ENCODE results near the gene TMEM140. TPM values are rescaled to one million over a fixed set of nuclear protein-coding genes. Genes with fewer than 3 reads are reported as not detected.
A peak's percentile ranks its signal among the peaks of the same experiment; 100 is the strongest.
"Not testable (repeated sequence)": the region's sequence is repeated elsewhere in the genome, so short reads cannot be mapped to it uniquely, and the experiment has no call there.

Gene TMEM140
- polyA plus RNA-seq, 2 donors, result 1.3 to 1.9 TPM

GRCh38 chr7:135124631-135125030 lies 23.2 kb upstream of the TMEM140 start:
- not testable (repeated sequence) for H3K36me3 ChIP-seq (ENCODE audit: control insufficient read depth in 2 of 2, insufficient read depth in 2 of 2, low read length in 1 of 2); H3K4me1 ChIP-seq (ENCODE audit: control insufficient read depth in 2 of 2, insufficient read depth in 2 of 2, low read length in 1 of 2); H3K4me3 ChIP-seq (ENCODE audit: low read depth in 1 of 2, low read length in 2 of 2); H3K27me3 ChIP-seq (ENCODE audit: control insufficient read depth in 1 of 2, insufficient read depth in 2 of 2, low read length in 2 of 2); H3K9me3 ChIP-seq (ENCODE audit: control insufficient read depth in 2 of 2, insufficient read depth in 1 of 2, low read depth in 1 of 2, low read length in 1 of 2); H3K27ac ChIP-seq (ENCODE audit: low read depth in 2 of 2, low read length in 1 of 2)
- 83 to 86% methylated on average over 3 of the region's 3 CpGs for WGBS, 2 donors

- no peaks in the 10 kb centered on the region for H3K4me1 ChIP-seq (ENCODE audit: control insufficient read depth in 2 of 2, insufficient read depth in 2 of 2, low read length in 1 of 2)
- H3K9me3 ChIP-seq (ENCODE audit: control insufficient read depth in 2 of 2, insufficient read depth in 1 of 2, low read depth in 1 of 2, low read length in 1 of 2), result no peaks in the 10 kb centered on the region
- H3K4me3 ChIP-seq (ENCODE audit: low read depth in 1 of 2, low read length in 2 of 2), result no peak overlapping the region
- H3K36me3 ChIP-seq (ENCODE audit: control insufficient read depth in 2 of 2, insufficient read depth in 2 of 2, low read length in 1 of 2), result no peaks in the 10 kb centered on the region
- WGBS, 2 donors, result 88 to 100% methylated on average over 1 of the region's 1 CpG
- no peak overlapping the region for H3K27ac ChIP-seq (ENCODE audit: low read depth in 2 of 2, low read length in 1 of 2)
- H3K27me3 ChIP-seq (ENCODE audit: control insufficient read depth in 1 of 2, insufficient read depth in 2 of 2, low read length in 2 of 2), result no peaks in the 10 kb centered on the region
Measured at GRCh38 chr7:135128931-135129330, 18.9 kb upstream of the TMEM140 start.

- no peaks in the 10 kb centered on the region for H3K9me3 ChIP-seq (ENCODE audit: control insufficient read depth in 2 of 2, insufficient read depth in 1 of 2, low read depth in 1 of 2, low read length in 1 of 2)
- H3K4me1 ChIP-seq (ENCODE audit: control insufficient read depth in 2 of 2, insufficient read depth in 2 of 2, low read length in 1 of 2), result no peaks in the 10 kb centered on the region
- no peak overlapping the region for H3K4me3 ChIP-seq (ENCODE audit: low read depth in 1 of 2, low read length in 2 of 2)
- H3K36me3 ChIP-seq (ENCODE audit: control insufficient read depth in 2 of 2, insufficient read depth in 2 of 2, low read length in 1 of 2), result no peaks in the 10 kb centered on the region
- H3K27me3 ChIP-seq (ENCODE audit: control insufficient read depth in 1 of 2, insufficient read depth in 2 of 2, low read length in 2 of 2), result no peaks in the 10 kb centered on the region
- H3K27ac ChIP-seq (ENCODE audit: low read depth in 2 of 2, low read length in 1 of 2), result no peak overlapping the region
Measured at GRCh38 chr7:135129579-135129978, 18.3 kb upstream of the TMEM140 start.

- no peak overlapping the region for H3K27ac ChIP-seq (ENCODE audit: low read depth in 2 of 2, low read length in 1 of 2)
- 81 to 90% methylated on average over 3 of the region's 3 CpGs for WGBS, 2 donors
- no peak overlapping the region for H3K4me3 ChIP-seq (ENCODE audit: low read depth in 1 of 2, low read length in 2 of 2)
- H3K27me3 ChIP-seq (ENCODE audit: control insufficient read depth in 1 of 2, insufficient read depth in 2 of 2, low read length in 2 of 2), result no peaks in the 10 kb centered on the region
- no peaks in the 10 kb centered on the region for H3K9me3 ChIP-seq (ENCODE audit: control insufficient read depth in 2 of 2, insufficient read depth in 1 of 2, low read depth in 1 of 2, low read length in 1 of 2)
- peaks cover 0 to 3% of the 10 kb centered on the region in 2 donors for H3K36me3 ChIP-seq (ENCODE audit: control insufficient read depth in 2 of 2, insufficient read depth in 2 of 2, low read length in 1 of 2)
- no peaks in the 10 kb centered on the region for H3K4me1 ChIP-seq (ENCODE audit: control insufficient read depth in 2 of 2, insufficient read depth in 2 of 2, low read length in 1 of 2)
Measured at GRCh38 chr7:135143885-135144668, 3.8 kb upstream of the TMEM140 start.

- Histone ChIP-seq H3K27me3 (ENCODE audit: control insufficient read depth in 1 of 2, insufficient read depth in 2 of 2, low read length in 2 of 2) (no peaks in the 10 kb centered on the region), H3K36me3 (ENCODE audit: control insufficient read depth in 2 of 2, insufficient read depth in 2 of 2, low read length in 1 of 2) (peaks cover 0 to 3% of the 10 kb centered on the region in 2 donors), H3K9me3 (ENCODE audit: control insufficient read depth in 2 of 2, insufficient read depth in 1 of 2, low read depth in 1 of 2, low read length in 1 of 2) (no peaks in the 10 kb centered on the region), H3K4me1 (ENCODE audit: control insufficient read depth in 2 of 2, insufficient read depth in 2 of 2, low read length in 1 of 2) (no peaks in the 10 kb centered on the region), H3K4me3 (ENCODE audit: low read depth in 1 of 2, low read length in 2 of 2) (peak overlapping the region in 1 of 2 donors; percentile 49), H3K27ac (ENCODE audit: low read depth in 2 of 2, low read length in 1 of 2) (peak overlapping the region; percentile 87 to 90)
- 12 to 13% methylated on average over 6 of the region's 6 CpGs for WGBS, 2 donors
Measured at GRCh38 chr7:135147341-135147898, 452 bp upstream of the TMEM140 start.

GRCh38 chr7:135150072-135150782 lies 2.4 kb downstream of the TMEM140 start:
- 70 to 75% methylated on average over 8 of the region's 8 CpGs for WGBS, 2 donors
- Histone ChIP-seq H3K9me3 (ENCODE audit: control insufficient read depth in 2 of 2, insufficient read depth in 1 of 2, low read depth in 1 of 2, low read length in 1 of 2) (no peaks in the 10 kb centered on the region), H3K4me1 (ENCODE audit: control insufficient read depth in 2 of 2, insufficient read depth in 2 of 2, low read length in 1 of 2) (no peaks in the 10 kb centered on the region), H3K27me3 (ENCODE audit: control insufficient read depth in 1 of 2, insufficient read depth in 2 of 2, low read length in 2 of 2) (no peaks in the 10 kb centered on the region), H3K27ac (ENCODE audit: low read depth in 2 of 2, low read length in 1 of 2) (peak overlapping the region in 1 of 2 donors; percentile 55), H3K36me3 (ENCODE audit: control insufficient read depth in 2 of 2, insufficient read depth in 2 of 2, low read length in 1 of 2) (no peaks in the 10 kb centered on the region), H3K4me3 (ENCODE audit: low read depth in 1 of 2, low read length in 2 of 2) (no peak overlapping the region)

- Histone ChIP-seq H3K36me3 (ENCODE audit: control insufficient read depth in 2 of 2, insufficient read depth in 2 of 2, low read length in 1 of 2) (no peaks in the 10 kb centered on the region), H3K4me1 (ENCODE audit: control insufficient read depth in 2 of 2, insufficient read depth in 2 of 2, low read length in 1 of 2) (no peaks in the 10 kb centered on the region), H3K27ac (ENCODE audit: low read depth in 2 of 2, low read length in 1 of 2) (no peak overlapping the region), H3K27me3 (ENCODE audit: control insufficient read depth in 1 of 2, insufficient read depth in 2 of 2, low read length in 2 of 2) (no peaks in the 10 kb centered on the region), H3K9me3 (ENCODE audit: control insufficient read depth in 2 of 2, insufficient read depth in 1 of 2, low read depth in 1 of 2, low read length in 1 of 2) (peaks cover 0 to 3% of the 10 kb centered on the region in 2 donors), H3K4me3 (ENCODE audit: low read depth in 1 of 2, low read length in 2 of 2) (no peak overlapping the region)
- 81 to 88% methylated on average over 2 of the region's 2 CpGs for WGBS, 2 donors
Measured at GRCh38 chr7:135151132-135151531, 3.3 kb downstream of the TMEM140 start.

- Histone ChIP-seq H3K36me3 (ENCODE audit: control insufficient read depth in 2 of 2, insufficient read depth in 2 of 2, low read length in 1 of 2) (no peaks in the 10 kb centered on the region), H3K27ac (ENCODE audit: low read depth in 2 of 2, low read length in 1 of 2) (no peak overlapping the region), H3K4me1 (ENCODE audit: control insufficient read depth in 2 of 2, insufficient read depth in 2 of 2, low read length in 1 of 2) (no peaks in the 10 kb centered on the region), H3K4me3 (ENCODE audit: low read depth in 1 of 2, low read length in 2 of 2) (no peak overlapping the region), H3K27me3 (ENCODE audit: control insufficient read depth in 1 of 2, insufficient read depth in 2 of 2, low read length in 2 of 2) (no peaks in the 10 kb centered on the region), H3K9me3 (ENCODE audit: control insufficient read depth in 2 of 2, insufficient read depth in 1 of 2, low read depth in 1 of 2, low read length in 1 of 2) (peaks cover 0 to 3% of the 10 kb centered on the region in 2 donors)
- WGBS, 2 donors, result 75 to 78% methylated on average over 6 of the region's 6 CpGs
Measured at GRCh38 chr7:135151533-135151932, 3.7 kb downstream of the TMEM140 start.

GRCh38 chr7:135152442-135152841 lies 4.6 kb downstream of the TMEM140 start:
- H3K27ac ChIP-seq (ENCODE audit: low read depth in 2 of 2, low read length in 1 of 2), result no peak overlapping the region
- 50 to 93% methylated on average over 1 of the region's 1 CpG for WGBS, 2 donors

More at GRCh38 chr7:135152442-135152841, 4.6 kb downstream of the TMEM140 start:
- Histone ChIP-seq H3K9me3 (ENCODE audit: control insufficient read depth in 2 of 2, insufficient read depth in 1 of 2, low read depth in 1 of 2, low read length in 1 of 2) (peaks cover 0 to 6% of the 10 kb centered on the region in 2 donors), H3K36me3 (ENCODE audit: control insufficient read depth in 2 of 2, insufficient read depth in 2 of 2, low read length in 1 of 2) (no peaks in the 10 kb centered on the region), H3K4me1 (ENCODE audit: control insufficient read depth in 2 of 2, insufficient read depth in 2 of 2, low read length in 1 of 2) (no peaks in the 10 kb centered on the region), H3K4me3 (ENCODE audit: low read depth in 1 of 2, low read length in 2 of 2) (no peak overlapping the region), H3K27me3 (ENCODE audit: control insufficient read depth in 1 of 2, insufficient read depth in 2 of 2, low read length in 2 of 2) (no peaks in the 10 kb centered on the region)

Measured in esophagus (tissue), 2 donors.